ENCODE results near the gene ART5.

DNA sequence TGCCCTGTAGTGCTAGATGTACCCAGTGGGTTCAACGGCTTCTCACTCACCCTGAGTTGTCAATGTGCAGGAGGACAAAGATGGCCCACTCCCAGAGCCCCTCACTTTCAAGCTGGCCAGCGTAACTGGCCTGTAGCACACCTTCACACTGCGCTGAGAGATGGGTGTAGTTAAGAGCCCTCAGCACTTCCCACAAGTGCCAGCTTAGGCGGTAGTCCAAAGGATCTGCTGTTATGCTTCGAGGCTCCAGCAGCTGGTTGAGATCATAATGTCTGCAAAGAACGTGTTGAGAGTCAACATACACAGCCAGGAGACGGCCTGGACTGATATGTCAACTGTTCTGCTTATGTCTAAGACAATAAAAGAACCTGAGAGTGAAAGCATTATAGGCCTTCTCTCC is 44.1 kb upstream of the ART5 start:
- TF ChIP-seq, protein P1, sequence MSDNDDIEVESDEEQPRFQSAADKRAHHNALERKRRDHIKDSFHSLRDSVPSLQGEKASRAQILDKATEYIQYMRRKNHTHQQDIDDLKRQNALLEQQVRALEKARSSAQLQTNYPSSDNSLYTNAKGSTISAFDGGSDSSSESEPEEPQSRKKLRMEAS (IDR thresholded peaks at IDR 0.05) = no peak
- TF ChIP-seq EP300 (IDR thresholded peaks at IDR 0.05; ENCODE audit: borderline replicate concordance) = no peak
- no peak for TF ChIP-seq CREB1 (IDR thresholded peaks at IDR 0.05; ENCODE audit: low read depth)

Measured in Ishikawa (cell line).